ENCODE data around the gene ZNF672. TPM values are rescaled to one million over a fixed set of nuclear protein-coding genes. Genes with fewer than 3 reads are reported as not detected.

The ZNF672 gene
- total and polyA plus RNA-seq, 3 donors from 2014 or later = 28.4 to 65.0 (median 57.3) TPM

DNA sequence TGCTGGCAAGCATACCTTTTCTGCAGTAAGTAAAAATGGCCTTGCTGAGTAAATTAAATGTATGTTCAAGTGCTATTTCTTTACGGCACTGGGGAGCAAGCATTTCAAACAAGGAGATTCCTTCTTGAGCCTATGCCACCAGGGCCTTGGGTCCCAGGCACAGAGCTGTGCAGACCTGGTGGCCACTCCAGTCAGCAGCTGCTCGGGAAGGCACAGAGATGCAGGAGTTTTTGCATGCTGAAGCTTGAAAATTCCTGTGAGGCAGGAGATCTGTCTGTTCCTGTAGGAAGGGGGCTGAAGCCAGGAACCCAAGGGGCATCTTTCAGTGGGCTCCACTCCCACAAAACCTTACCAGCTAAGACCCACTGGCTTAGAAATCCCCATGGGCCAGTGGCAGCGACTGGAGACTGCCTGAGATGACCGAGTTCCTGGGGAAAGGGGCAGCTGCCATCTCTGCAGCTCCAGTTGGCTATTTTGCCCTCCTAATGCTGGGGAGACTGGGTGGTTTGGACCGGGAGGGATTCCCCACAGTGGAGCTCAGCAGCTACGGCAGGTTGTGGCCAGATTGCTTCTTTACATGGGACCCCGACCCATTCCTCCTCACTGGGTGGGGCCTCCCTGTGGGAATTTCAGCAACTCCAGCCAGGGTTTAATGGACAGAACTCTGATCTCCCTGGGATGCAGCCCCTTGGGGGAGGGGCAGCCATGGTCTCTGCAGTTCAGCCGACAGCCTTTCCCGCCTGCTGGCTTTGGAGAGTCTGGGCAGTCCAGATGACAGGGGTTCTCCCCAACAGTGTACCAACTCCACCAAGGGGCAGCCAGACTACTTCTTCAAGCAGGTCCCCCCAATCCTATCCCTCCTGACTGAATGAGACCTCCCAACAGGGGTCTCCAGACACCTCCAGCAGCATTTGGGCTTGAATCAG lies 59.7 kb downstream of the ZNF672 start:
- H3K36me3 ChIP-seq (ENCODE audit: low read depth, missing control alignments) = no peaks in the 10 kb centered on the region
- H3K27ac ChIP-seq = no peak overlapping the region
- no peak for DNase-seq
- WGBS, 2 donors = 82 to 87% methylated on average over 3 to 9 of the region's 9 CpGs
- no peaks in the 10 kb centered on the region for H3K9me3 ChIP-seq
- no peaks in the 10 kb centered on the region for H3K4me1 ChIP-seq
- TF ChIP-seq, protein P1, sequence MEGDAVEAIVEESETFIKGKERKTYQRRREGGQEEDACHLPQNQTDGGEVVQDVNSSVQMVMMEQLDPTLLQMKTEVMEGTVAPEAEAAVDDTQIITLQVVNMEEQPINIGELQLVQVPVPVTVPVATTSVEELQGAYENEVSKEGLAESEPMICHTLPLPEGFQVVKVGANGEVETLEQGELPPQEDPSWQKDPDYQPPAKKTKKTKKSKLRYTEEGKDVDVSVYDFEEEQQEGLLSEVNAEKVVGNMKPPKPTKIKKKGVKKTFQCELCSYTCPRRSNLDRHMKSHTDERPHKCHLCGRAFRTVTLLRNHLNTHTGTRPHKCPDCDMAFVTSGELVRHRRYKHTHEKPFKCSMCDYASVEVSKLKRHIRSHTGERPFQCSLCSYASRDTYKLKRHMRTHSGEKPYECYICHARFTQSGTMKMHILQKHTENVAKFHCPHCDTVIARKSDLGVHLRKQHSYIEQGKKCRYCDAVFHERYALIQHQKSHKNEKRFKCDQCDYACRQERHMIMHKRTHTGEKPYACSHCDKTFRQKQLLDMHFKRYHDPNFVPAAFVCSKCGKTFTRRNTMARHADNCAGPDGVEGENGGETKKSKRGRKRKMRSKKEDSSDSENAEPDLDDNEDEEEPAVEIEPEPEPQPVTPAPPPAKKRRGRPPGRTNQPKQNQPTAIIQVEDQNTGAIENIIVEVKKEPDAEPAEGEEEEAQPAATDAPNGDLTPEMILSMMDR (IDR thresholded peaks at IDR 0.05) = no peak
- TF ChIP-seq POLR2A (IDR thresholded peaks at IDR 0.05) = no peak
- no peaks in the 10 kb centered on the region for H3K27me3 ChIP-seq
- H3K4me3 ChIP-seq = no peak overlapping the region
- intact Hi-C loops (cut with DNase I; ENCODE audit: low total_unique reads) = no loop called here

Small RNA genes lying within 50 kb of the gene (microRNA-seq; reads per million reads assigned to microRNA genes)
- 6.2 to 9.7 reads per million in 2 donors for gene MIR3124 (ENCODE audit: borderline number of aligned reads in 2 of 2, borderline replicate concordance in 1 of 2)

Small RNA genes lying within 50 kb of the gene (small RNA-seq; reads per million reads assigned to genes)
- gene MIR3124 = 0 reads per million in 2 donors

Other genes with a start within 250 kb of the ZNF672 start
- not detected for gene OR2T10, start 240.5 kb upstream of the ZNF672 start, total RNA-seq
- gene OR2T10, start 240.5 kb upstream of the ZNF672 start, polyA plus RNA-seq (ENCODE audit: insufficient read depth, low read depth, low replicate concordance) = not detected
- not detected for gene OR2T11, start 203.1 kb upstream of the ZNF672 start, total RNA-seq
- gene OR2T11, start 203.1 kb upstream of the ZNF672 start, polyA plus RNA-seq (ENCODE audit: insufficient read depth, low read depth, low replicate concordance) = not detected
- not detected for gene OR2T35, start 192.9 kb upstream of the ZNF672 start, total RNA-seq
- not detected for gene OR2T35, start 192.9 kb upstream of the ZNF672 start, polyA plus RNA-seq (ENCODE audit: insufficient read depth, low read depth, low replicate concordance)
- not detected for gene OR2T27, start 182.7 kb upstream of the ZNF672 start, total RNA-seq
- not detected for gene OR2T27, start 182.7 kb upstream of the ZNF672 start, polyA plus RNA-seq (ENCODE audit: insufficient read depth, low read depth, low replicate concordance)
- under 1 TPM in 1 of 2 donors, not detected in 1; 0.43 TPM for gene OR14I1, start 135.5 kb upstream of the ZNF672 start, total RNA-seq
- gene OR14I1, start 135.5 kb upstream of the ZNF672 start, polyA plus RNA-seq (ENCODE audit: insufficient read depth, low read depth, low replicate concordance) = not detected
- gene LYPD8, start 82.5 kb upstream of the ZNF672 start, total RNA-seq = under 1 TPM; 0.43 to 0.79 TPM
- gene LYPD8, start 82.5 kb upstream of the ZNF672 start, polyA plus RNA-seq (ENCODE audit: insufficient read depth, low read depth, low replicate concordance) = 0.91 TPM
- 10 to 100 TPM; 31.1 to 31.5 TPM for gene SH3BP5L, start 12.3 kb upstream of the ZNF672 start, total RNA-seq
- 26.8 TPM for gene SH3BP5L, start 12.3 kb upstream of the ZNF672 start, polyA plus RNA-seq (ENCODE audit: insufficient read depth, low read depth, low replicate concordance)
- 10 to 100 TPM; 86.2 to 89.4 TPM for gene ZNF692, start 20.9 kb downstream of the ZNF672 start, total RNA-seq
- 82.9 TPM for gene ZNF692, start 20.9 kb downstream of the ZNF672 start, polyA plus RNA-seq (ENCODE audit: insufficient read depth, low read depth, low replicate concordance)
- gene PGBD2, start 68.0 kb downstream of the ZNF672 start, total RNA-seq = 10 to 100 TPM; 12.2 to 13.5 TPM
- gene PGBD2, start 68.0 kb downstream of the ZNF672 start, polyA plus RNA-seq (ENCODE audit: insufficient read depth, low read depth, low replicate concordance) = 18.8 TPM

Data from testis (tissue), 3 donors.